ENCODE data around the gene DLK1.

The DLK1 gene

GRCh38 chr14:100747736-100748135, 21.0 kb downstream of the DLK1 start:
- H3K4me1 ChIP-seq (ENCODE audit: low read length): no peaks in the 10 kb centered on the region
- H4K20me1 ChIP-seq (ENCODE audit: insufficient read depth, low read length): no peaks in the 10 kb centered on the region
- no peak for DNase-seq
- no peak overlapping the region for H3K9ac ChIP-seq (ENCODE audit: low read length)
- no peaks in the 10 kb centered on the region for H3F3A ChIP-seq (ENCODE audit: insufficient read depth, low read length)
- H3K4me3 ChIP-seq (ENCODE audit: low read length): no peak overlapping the region
- TF ChIP-seq, protein P1, sequence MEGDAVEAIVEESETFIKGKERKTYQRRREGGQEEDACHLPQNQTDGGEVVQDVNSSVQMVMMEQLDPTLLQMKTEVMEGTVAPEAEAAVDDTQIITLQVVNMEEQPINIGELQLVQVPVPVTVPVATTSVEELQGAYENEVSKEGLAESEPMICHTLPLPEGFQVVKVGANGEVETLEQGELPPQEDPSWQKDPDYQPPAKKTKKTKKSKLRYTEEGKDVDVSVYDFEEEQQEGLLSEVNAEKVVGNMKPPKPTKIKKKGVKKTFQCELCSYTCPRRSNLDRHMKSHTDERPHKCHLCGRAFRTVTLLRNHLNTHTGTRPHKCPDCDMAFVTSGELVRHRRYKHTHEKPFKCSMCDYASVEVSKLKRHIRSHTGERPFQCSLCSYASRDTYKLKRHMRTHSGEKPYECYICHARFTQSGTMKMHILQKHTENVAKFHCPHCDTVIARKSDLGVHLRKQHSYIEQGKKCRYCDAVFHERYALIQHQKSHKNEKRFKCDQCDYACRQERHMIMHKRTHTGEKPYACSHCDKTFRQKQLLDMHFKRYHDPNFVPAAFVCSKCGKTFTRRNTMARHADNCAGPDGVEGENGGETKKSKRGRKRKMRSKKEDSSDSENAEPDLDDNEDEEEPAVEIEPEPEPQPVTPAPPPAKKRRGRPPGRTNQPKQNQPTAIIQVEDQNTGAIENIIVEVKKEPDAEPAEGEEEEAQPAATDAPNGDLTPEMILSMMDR (IDR thresholded peaks at IDR 0.05; ENCODE audit: low read length): no peak
- H3K36me3 ChIP-seq (replicated peaks; ENCODE audit: insufficient read depth, low read length): no peaks in the 10 kb centered on the region
- H3K27me3 ChIP-seq (replicated peaks; ENCODE audit: insufficient read depth, low read length): peaks cover 38% of the 10 kb centered on the region
- H3K9me3 ChIP-seq (replicated peaks; ENCODE audit: insufficient read depth, low read length): no peaks in the 10 kb centered on the region
- H2AFZ ChIP-seq (ENCODE audit: low read length): no peak overlapping the region
- H3K79me2 ChIP-seq (ENCODE audit: low read length): no peaks in the 10 kb centered on the region
- no peak overlapping the region for H3K27ac ChIP-seq (ENCODE audit: low read length)
- H3K9me2 ChIP-seq (replicated peaks; ENCODE audit: insufficient read depth, low read length): no peaks in the 10 kb centered on the region
- H3K4me2 ChIP-seq (ENCODE audit: low read depth, low read length): no peak overlapping the region

DNA sequence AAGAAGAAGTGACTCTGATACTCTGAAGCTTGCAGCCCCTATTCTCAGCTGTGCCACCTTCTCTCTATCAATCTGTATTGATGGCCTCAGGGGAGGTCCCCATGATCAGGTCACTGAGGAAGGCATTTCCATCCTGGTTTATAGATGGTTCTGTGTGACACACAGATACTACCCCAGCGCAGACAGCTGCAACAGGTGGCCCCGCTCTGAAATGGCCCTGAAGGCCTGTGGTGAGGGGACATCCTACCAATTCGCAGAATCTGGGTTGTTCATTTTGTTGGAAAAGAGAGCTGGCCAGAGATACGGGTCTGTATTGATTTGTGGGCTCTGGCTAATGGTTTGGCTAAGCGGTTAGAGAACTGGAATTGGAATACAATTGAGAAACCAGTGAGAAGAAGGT, 21.7 kb downstream of the DLK1 start:
- DNase-seq: no peak
- no peaks in the 10 kb centered on the region for H3K4me1 ChIP-seq (ENCODE audit: low read length)
- H3K9me2 ChIP-seq (replicated peaks; ENCODE audit: insufficient read depth, low read length): no peaks in the 10 kb centered on the region
- H3K9me3 ChIP-seq (replicated peaks; ENCODE audit: insufficient read depth, low read length): no peaks in the 10 kb centered on the region
- peaks cover 40% of the 10 kb centered on the region for H3K27me3 ChIP-seq (replicated peaks; ENCODE audit: insufficient read depth, low read length)
- H3F3A ChIP-seq (ENCODE audit: insufficient read depth, low read length): no peaks in the 10 kb centered on the region
- H3K79me2 ChIP-seq (ENCODE audit: low read length): no peaks in the 10 kb centered on the region
- H3K9ac ChIP-seq (ENCODE audit: low read length): no peak overlapping the region
- no peak overlapping the region for H3K4me3 ChIP-seq (ENCODE audit: low read length)
- no peaks in the 10 kb centered on the region for H4K20me1 ChIP-seq (ENCODE audit: insufficient read depth, low read length)
- no peak overlapping the region for H3K27ac ChIP-seq (ENCODE audit: low read length)
- TF ChIP-seq, protein P1 (IDR thresholded peaks at IDR 0.05; ENCODE audit: low read length): no peak
- TF ChIP-seq EZH2phosphoT487 (IDR thresholded peaks at IDR 0.05; ENCODE audit: low read length) (no peak), EZH2 (optimal IDR thresholded peaks at IDR 0.05; ENCODE audit: low read depth, low read length) (no peak)
- H3K36me3 ChIP-seq (replicated peaks; ENCODE audit: insufficient read depth, low read length): no peaks in the 10 kb centered on the region
- H2AFZ ChIP-seq (ENCODE audit: low read length): no peak overlapping the region
- no peak overlapping the region for H3K4me2 ChIP-seq (ENCODE audit: low read depth, low read length)

GRCh38 chr14:100748944-100749343, 22.3 kb downstream of the DLK1 start:
- no peak overlapping the region for H3K9ac ChIP-seq (ENCODE audit: low read length)

More at GRCh38 chr14:100748944-100749343, 22.3 kb downstream of the DLK1 start:
- H2AFZ ChIP-seq (ENCODE audit: low read length): no peak overlapping the region
- H3K4me1 ChIP-seq (ENCODE audit: low read length): no peaks in the 10 kb centered on the region
- H3K36me3 ChIP-seq (replicated peaks; ENCODE audit: insufficient read depth, low read length): no peaks in the 10 kb centered on the region
- H3K9me3 ChIP-seq (replicated peaks; ENCODE audit: insufficient read depth, low read length): no peaks in the 10 kb centered on the region
- H3K4me2 ChIP-seq (ENCODE audit: low read depth, low read length): no peak overlapping the region
- no peaks in the 10 kb centered on the region for H4K20me1 ChIP-seq (ENCODE audit: insufficient read depth, low read length)
- no peak overlapping the region for H3K4me3 ChIP-seq (ENCODE audit: low read length)
- TF ChIP-seq, protein P1 (IDR thresholded peaks at IDR 0.05; ENCODE audit: low read length): no peak
- TF ChIP-seq EZH2 (optimal IDR thresholded peaks at IDR 0.05; ENCODE audit: low read depth, low read length) (no peak), EZH2phosphoT487 (IDR thresholded peaks at IDR 0.05; ENCODE audit: low read length) (no peak)
- no peaks in the 10 kb centered on the region for H3K79me2 ChIP-seq (ENCODE audit: low read length)
- no peaks in the 10 kb centered on the region for H3K9me2 ChIP-seq (replicated peaks; ENCODE audit: insufficient read depth, low read length)
- no peak overlapping the region for H3K27ac ChIP-seq (ENCODE audit: low read length)
- no peak for DNase-seq
- no peaks in the 10 kb centered on the region for H3F3A ChIP-seq (ENCODE audit: insufficient read depth, low read length)
- H3K27me3 ChIP-seq (replicated peaks; ENCODE audit: insufficient read depth, low read length): peaks cover 41% of the 10 kb centered on the region
